Vagina (tissue), 2 donors: ENCODE data around the gene TMEM38B. TPM values are rescaled to one million over a fixed set of nuclear protein-coding genes. Genes with fewer than 3 reads are reported as not detected.

Experiments used
- DNase-seq, 2 donors: peaks; one replicate each; pipeline ENCODE4 v3.0.0-alpha.2; 2017; ENCODE audit errors: extremely low spot score in 2 of 2
- H3K27ac ChIP-seq: fragments of 200-600 bp; sonication (generic); one replicate; pipeline ENCODE4 v1.5.1; 2019
- H3K27me3 ChIP-seq: fragments of 200-600 bp; sonication (generic); one replicate; pipeline ENCODE4 v1.5.1; 2019
- H3K36me3 ChIP-seq, 2 donors: fragments of 200-600 bp; sonication (generic); one replicate each; pipeline ENCODE4 v1.5.1; 2017 to 2019
- H3K4me1 ChIP-seq: fragments of 200-600 bp; sonication (generic); one replicate; pipeline ENCODE4 v1.5.1; 2019
- H3K4me3 ChIP-seq, 2 donors: fragments of 200-600 bp; sonication (generic); 1 replicate in 1 of 2; 2 replicates in 1 of 2; pipeline ENCODE4 v1.5.1; 2016 to 2019
- H3K9me3 ChIP-seq: fragments of 200-600 bp; sonication (generic); one replicate; pipeline ENCODE4 v1.5.1; 2019
- POLR2A ChIP-seq, 2 donors: fragments of 450-650 bp; IDR thresholded peaks; one replicate each; pipeline ENCODE4 v1.6.1; 2017; ENCODE audit warnings: antibody characterized with exemption in 2 of 2, mild to moderate bottlenecking in 2 of 2, moderate library complexity in 2 of 2
- POLR2AphosphoS5 ChIP-seq, 2 donors: sonication (generic); formaldehyde crosslinking; IDR thresholded peaks; one replicate each; pipeline ENCODE4 v1.9.0; 2017; ENCODE audit warnings: antibody characterized with exemption in 2 of 2, mild to moderate bottlenecking in 2 of 2, low read depth in 1 of 2; ENCODE audit not compliant: insufficient read depth in 1 of 2
- intact Hi-C: fragments of 100-400 bp; cut with DNase I; formaldehyde crosslinking; loops from one replicate; pipeline ENCODE4 v1.15.1; 2023
- total RNA-seq: library from RNA; depleted of rRNA; stranded (reverse); fragments of >200 nt; gene quantifications from one replicate; pipeline ENCODE4 v1.2.3, GENCODE V29; 2016
- TF ChIP-seq, protein P1 (sequence below), 3 experiments: fragments of 450-650 bp in 2 of 3; fragments of 200-600 bp in 1 of 3; sonication (generic) in 1 of 3; IDR thresholded peaks; one replicate each; pipeline ENCODE4 v1.5.1; 2017 to 2019; ENCODE audit warnings: antibody characterized with exemption in 3 of 3, mild to moderate bottlenecking in 2 of 3, moderate library complexity in 2 of 3

Gene TMEM38B
- total RNA-seq, 1 donor from 2014 or later: 30.4 TPM

DNA sequence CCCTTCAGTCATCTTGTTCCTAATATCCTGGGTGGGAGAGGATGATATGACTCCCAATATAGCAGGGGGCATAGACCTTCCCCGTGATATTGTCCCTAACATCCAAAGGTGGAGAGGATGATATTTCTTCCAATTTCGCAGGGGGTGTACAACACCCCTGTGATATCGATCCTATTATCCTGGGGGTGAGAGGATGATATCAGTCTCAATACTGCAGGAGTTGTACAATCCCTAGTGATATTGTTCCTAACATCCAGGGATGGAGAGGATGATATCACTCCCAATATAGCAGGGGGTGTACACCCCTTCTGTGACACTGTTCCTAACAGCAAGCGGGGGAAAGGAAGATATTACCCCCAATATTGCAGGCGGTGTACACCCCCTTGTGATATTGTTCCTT lies 122.6 kb downstream of the TMEM38B start:
- no peak overlapping the region for H3K27ac ChIP-seq
- no peak overlapping the region for H3K4me3 ChIP-seq
- intact Hi-C loops: no loop called here
- DNase-seq: no peak
- no peaks in the 10 kb centered on the region for H3K4me1 ChIP-seq
- H3K9me3 ChIP-seq: no peaks in the 10 kb centered on the region
- no peaks in the 10 kb centered on the region for H3K36me3 ChIP-seq
- no peaks in the 10 kb centered on the region for H3K27me3 ChIP-seq
- TF ChIP-seq POLR2AphosphoS5 (IDR thresholded peaks at IDR 0.05; ENCODE audit: insufficient read depth in 1 of 2, low read depth in 1 of 2): no peak

DNA sequence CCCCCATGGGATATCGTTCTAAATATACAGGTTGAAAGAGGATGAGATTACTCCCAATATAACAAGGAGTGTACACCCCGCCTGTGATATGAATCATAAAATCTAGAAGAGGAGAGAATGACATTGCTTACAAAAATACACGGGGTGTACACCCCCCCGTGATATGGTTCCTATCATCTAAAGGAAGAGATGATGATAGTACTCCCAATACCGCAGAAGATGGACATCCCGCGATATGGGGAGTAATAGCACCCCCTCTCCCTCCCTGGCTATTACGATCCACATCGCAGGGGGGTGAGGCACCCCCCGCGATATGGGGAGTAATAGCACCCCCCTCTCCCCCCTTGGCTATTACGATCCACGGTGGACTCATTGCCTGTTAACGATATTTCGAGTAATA lies 124.6 kb downstream of the TMEM38B start:
- intact Hi-C loops: no loop called here
- Histone ChIP-seq H3K9me3 (no peaks in the 10 kb centered on the region), H3K4me1 (no peaks in the 10 kb centered on the region), H3K4me3 (no peak overlapping the region), H3K36me3 (no peaks in the 10 kb centered on the region), H3K27ac (no peak overlapping the region), H3K27me3 (no peaks in the 10 kb centered on the region)
- TF ChIP-seq, protein P1, sequence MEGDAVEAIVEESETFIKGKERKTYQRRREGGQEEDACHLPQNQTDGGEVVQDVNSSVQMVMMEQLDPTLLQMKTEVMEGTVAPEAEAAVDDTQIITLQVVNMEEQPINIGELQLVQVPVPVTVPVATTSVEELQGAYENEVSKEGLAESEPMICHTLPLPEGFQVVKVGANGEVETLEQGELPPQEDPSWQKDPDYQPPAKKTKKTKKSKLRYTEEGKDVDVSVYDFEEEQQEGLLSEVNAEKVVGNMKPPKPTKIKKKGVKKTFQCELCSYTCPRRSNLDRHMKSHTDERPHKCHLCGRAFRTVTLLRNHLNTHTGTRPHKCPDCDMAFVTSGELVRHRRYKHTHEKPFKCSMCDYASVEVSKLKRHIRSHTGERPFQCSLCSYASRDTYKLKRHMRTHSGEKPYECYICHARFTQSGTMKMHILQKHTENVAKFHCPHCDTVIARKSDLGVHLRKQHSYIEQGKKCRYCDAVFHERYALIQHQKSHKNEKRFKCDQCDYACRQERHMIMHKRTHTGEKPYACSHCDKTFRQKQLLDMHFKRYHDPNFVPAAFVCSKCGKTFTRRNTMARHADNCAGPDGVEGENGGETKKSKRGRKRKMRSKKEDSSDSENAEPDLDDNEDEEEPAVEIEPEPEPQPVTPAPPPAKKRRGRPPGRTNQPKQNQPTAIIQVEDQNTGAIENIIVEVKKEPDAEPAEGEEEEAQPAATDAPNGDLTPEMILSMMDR (IDR thresholded peaks at IDR 0.05): no peak
- no peak for TF ChIP-seq POLR2AphosphoS5 (IDR thresholded peaks at IDR 0.05; ENCODE audit: insufficient read depth in 1 of 2, low read depth in 1 of 2)
- no peak for TF ChIP-seq POLR2A (IDR thresholded peaks at IDR 0.05)
- no peak for DNase-seq

DNA sequence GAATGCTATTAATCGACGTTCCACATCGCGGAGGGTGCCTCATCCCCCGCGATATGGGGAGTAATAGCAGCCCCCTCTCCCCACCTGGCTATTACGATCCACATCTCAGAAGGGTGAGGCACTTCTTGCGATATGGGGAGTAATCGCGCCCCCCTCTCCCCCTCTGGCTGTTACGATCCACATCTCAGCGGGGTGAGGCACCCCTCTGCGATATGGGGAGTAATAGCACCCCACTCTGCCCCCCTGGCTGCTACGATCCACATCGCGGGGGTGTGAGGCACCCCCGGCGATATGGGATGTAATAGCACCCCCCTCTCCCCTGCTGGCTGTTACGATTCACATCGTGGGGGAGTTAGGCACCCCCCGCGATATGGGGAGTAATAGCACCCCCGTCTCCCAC lies 128.5 kb downstream of the TMEM38B start:
- no peaks in the 10 kb centered on the region for H3K27me3 ChIP-seq
- TF ChIP-seq, protein P1 (IDR thresholded peaks at IDR 0.05): no peak
- TF ChIP-seq POLR2A (IDR thresholded peaks at IDR 0.05) (no peak), POLR2AphosphoS5 (IDR thresholded peaks at IDR 0.05; ENCODE audit: insufficient read depth in 1 of 2, low read depth in 1 of 2) (no peak)
- peak in 1 of 2 donors; percentile 8 for DNase-seq
- H3K36me3 ChIP-seq: no peaks in the 10 kb centered on the region
- no peaks in the 10 kb centered on the region for H3K4me1 ChIP-seq
- H3K27ac ChIP-seq: no peak overlapping the region
- intact Hi-C loops: no loop called here
- no peaks in the 10 kb centered on the region for H3K9me3 ChIP-seq
- H3K4me3 ChIP-seq: no peak overlapping the region

Other genes starting within 250 kb of the TMEM38B start
- 4.2 TPM for gene FSD1L, start 246.5 kb upstream of the TMEM38B start, total RNA-seq
- gene FKTN, start 136.4 kb upstream of the TMEM38B start, total RNA-seq: 5.9 TPM
- gene TAL2, start 32.1 kb upstream of the TMEM38B start, total RNA-seq: not detected